Esophagus muscularis mucosa (tissue), 4 donors: ENCODE data around the gene GALNS.
"Not testable (repeated sequence)": the region's sequence is repeated elsewhere in the genome, so short reads cannot be mapped to it uniquely, and the experiment has no call there.

Experiments used
- CTCF ChIP-seq, 3 experiments: fragments of 200-600 bp in 2 of 3; fragments of 450-650 bp in 1 of 3; sonication (generic) in 2 of 3; IDR thresholded peaks; one replicate each; pipeline ENCODE4 v1.5.1; 2017 to 2019; ENCODE audit warnings: antibody characterized with exemption in 3 of 3, mild to moderate bottlenecking in 2 of 3, moderate library complexity in 1 of 3
- EP300 ChIP-seq: sonication (generic); formaldehyde crosslinking; IDR thresholded peaks from one replicate; pipeline ENCODE4 v1.6.1; 2017; ENCODE audit warnings: antibody characterized with exemption
- POLR2A ChIP-seq: fragments of 450-650 bp; IDR thresholded peaks from one replicate; pipeline ENCODE4 v1.6.1; 2017; ENCODE audit warnings: antibody characterized with exemption, moderate library complexity, mild to moderate bottlenecking, low read depth
- POLR2AphosphoS5 ChIP-seq, 2 donors: sonication (generic); formaldehyde crosslinking; IDR thresholded peaks; one replicate each; pipeline ENCODE4 v1.6.1; 2017; ENCODE audit warnings: antibody characterized with exemption in 2 of 2

DNA sequence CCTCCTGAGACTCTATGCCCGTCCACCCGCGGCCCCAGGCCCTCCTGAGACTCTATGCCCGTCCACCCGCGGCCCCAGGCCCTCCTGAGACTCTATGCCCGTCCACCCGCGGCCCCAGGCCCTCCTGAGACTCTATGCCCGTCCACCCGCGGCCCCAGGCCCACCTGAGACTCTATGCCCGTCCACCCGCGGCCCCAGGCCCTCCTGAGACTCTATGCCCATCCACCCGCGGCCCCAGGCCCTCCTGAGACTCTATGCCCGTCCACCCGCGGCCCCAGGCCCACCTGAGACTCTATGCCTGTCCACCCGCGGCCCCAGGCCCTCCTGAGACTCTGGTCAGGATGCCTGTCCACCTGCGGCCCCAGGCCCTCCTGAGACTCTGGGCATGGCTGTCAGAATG, 85.0 kb downstream of the GALNS start:
- not testable (repeated sequence) for TF ChIP-seq POLR2A; CTCF (IDR thresholded peaks at IDR 0.05); POLR2AphosphoS5 (IDR thresholded peaks at IDR 0.05); EP300
